ENCODE results near the gene SETD2.

Gene SETD2

DNA sequence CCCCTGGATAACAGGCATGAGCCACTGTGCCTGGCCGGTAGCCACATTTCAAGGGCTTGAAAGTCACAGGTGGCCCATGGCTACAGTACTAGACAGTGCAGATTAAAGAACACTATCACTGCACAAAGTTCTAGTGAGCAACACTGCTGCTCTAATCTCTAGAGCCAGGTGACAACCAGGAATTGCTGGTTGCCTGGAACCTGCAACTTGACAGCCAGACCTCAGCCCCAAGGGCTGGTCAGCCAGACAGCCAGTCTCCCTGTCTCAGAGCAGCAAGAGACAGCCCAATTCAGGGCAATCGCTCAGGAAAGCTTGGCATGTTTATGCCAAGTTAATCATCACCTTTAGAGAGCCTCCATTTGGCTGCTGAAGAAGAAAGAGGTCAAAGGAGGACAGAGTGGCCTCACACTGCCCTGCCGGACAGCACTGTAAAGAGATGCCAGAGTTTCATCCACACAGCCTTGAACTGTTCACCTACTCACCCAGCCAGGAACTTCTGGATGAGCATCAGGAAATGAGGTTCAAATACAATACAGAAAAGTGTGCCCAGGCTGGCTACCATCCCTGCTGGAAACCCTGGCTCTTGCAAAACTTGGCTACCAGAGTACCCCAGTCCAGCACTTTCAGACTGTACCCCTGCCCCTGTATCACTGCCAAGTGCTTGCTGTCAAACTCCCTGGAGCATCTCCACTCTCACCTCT lies 193.4 kb downstream of the SETD2 start:
- no peak for TF ChIP-seq CSRNP3 (CRISPR knock-in tag; IDR thresholded peaks at IDR 0.05)
- TF ChIP-seq, protein P1, sequence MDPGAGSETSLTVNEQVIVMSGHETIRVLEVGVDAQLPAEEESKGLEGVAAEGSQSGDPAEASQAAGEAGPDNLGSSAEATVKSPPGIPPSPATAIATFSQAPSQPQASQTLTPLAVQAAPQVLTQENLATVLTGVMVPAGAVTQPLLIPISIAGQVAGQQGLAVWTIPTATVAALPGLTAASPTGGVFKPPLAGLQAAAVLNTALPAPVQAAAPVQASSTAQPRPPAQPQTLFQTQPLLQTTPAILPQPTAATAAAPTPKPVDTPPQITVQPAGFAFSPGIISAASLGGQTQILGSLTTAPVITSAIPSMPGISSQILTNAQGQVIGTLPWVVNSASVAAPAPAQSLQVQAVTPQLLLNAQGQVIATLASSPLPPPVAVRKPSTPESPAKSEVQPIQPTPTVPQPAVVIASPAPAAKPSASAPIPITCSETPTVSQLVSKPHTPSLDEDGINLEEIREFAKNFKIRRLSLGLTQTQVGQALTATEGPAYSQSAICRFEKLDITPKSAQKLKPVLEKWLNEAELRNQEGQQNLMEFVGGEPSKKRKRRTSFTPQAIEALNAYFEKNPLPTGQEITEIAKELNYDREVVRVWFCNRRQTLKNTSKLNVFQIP (CRISPR knock-in tag; IDR thresholded peaks at IDR 0.05; ENCODE audit: borderline replicate concordance, low read depth), result no peak
- TF ChIP-seq PATZ1 (CRISPR knock-in tag; IDR thresholded peaks at IDR 0.05; ENCODE audit: borderline replicate concordance), result no peak
- no peak for TF ChIP-seq ZC3H10 (CRISPR knock-in tag; IDR thresholded peaks at IDR 0.05)
- no peak for TF ChIP-seq TOX (CRISPR knock-in tag; IDR thresholded peaks at IDR 0.05; ENCODE audit: borderline replicate concordance)
- TF ChIP-seq GLIS3 (CRISPR knock-in tag; IDR thresholded peaks at IDR 0.05), result no peak
- TF ChIP-seq RARB (CRISPR knock-in tag; IDR thresholded peaks at IDR 0.05), result no peak
- ATAC-seq, result peak; percentile 24; the same call in 2 of the 3 replicates

- no peak for ATAC-seq
- TF ChIP-seq ZFP30 (CRISPR knock-in tag; IDR thresholded peaks at IDR 0.05), result no peak
- no peak for TF ChIP-seq RARB (CRISPR knock-in tag; IDR thresholded peaks at IDR 0.05)
Observed at GRCh38 chr3:46968783-46969428, 195.0 kb downstream of the SETD2 start.

DNA sequence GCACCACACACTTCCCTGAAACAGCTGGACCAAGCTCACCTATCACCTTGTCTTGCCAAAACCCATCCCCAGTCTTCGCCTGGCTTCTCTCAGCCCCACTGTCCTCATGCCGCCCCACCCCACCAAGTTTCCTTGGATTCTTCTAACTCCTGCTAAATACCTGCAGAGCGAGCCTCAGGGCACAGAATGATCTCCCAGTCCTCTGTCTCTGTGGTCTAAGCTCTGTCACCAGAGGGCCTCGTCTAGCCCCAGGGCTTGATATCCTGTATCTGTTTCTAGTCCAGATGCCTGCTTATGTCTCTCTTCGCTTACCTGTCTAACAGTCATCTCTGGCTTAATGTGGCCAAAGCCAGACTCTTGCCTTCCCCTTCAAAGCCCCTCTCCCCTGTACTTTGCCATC lies 197.1 kb downstream of the SETD2 start:
- TF ChIP-seq SNAI2 (CRISPR knock-in tag; IDR thresholded peaks at IDR 0.05) (no peak), ZC3H10 (CRISPR knock-in tag; IDR thresholded peaks at IDR 0.05) (no peak), ZNF565 (CRISPR knock-in tag; conservative IDR thresholded peaks at IDR 0.05; ENCODE audit: low read depth) (no peak)
- no peak for ATAC-seq
